ENCODE data around the gene EPG5.

The EPG5 gene

DNA sequence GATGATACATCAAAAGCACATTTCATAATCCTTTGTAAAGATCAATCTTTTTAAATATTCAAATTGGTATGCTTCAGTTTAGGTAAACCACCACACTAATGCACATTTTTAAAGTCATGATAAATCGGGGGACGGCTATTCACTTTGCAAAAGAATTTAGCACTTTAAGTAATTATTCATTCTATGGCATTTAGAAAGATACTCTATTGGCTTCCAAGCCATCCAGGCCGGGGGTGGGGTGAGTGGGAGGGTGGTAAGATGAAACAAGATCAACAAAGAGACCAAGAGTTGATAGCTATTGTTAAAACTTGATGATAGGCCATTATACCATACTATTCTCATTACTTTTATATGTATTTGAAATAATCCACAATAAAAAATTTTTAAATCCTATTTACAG is 41.0 kb downstream of the EPG5 start:
- DNase-seq = peak in 1 of 56 donors; percentile 1

- DNase-seq = no peak
Observed at GRCh38 chr18:45923138-45923537, 44.0 kb downstream of the EPG5 start.

GRCh38 chr18:45920367-45920766 is 46.8 kb downstream of the EPG5 start:
- DNase-seq = peak in 38 of 56 donors; percentile 1 to 76 (median 12)

DNA sequence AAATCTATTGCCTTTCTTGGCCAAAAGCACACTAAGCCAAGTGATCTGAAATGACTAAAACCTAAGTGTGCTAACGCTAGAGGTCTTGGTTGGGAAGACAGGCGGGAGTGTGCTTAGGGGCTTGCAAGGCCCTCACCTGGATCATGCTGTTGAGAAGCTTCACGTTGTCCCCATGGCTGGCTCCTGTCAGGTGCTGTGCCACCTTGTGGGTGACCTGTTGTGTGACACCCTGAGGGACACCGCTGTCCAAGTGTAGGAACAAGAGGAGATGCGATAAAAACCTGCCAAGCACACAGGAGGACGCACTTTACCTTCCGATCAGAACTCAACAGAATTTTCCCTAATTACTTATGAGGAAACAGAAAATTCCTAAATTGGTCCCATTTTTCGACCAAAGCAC is 50.8 kb downstream of the EPG5 start:
- no peak for DNase-seq

DNA sequence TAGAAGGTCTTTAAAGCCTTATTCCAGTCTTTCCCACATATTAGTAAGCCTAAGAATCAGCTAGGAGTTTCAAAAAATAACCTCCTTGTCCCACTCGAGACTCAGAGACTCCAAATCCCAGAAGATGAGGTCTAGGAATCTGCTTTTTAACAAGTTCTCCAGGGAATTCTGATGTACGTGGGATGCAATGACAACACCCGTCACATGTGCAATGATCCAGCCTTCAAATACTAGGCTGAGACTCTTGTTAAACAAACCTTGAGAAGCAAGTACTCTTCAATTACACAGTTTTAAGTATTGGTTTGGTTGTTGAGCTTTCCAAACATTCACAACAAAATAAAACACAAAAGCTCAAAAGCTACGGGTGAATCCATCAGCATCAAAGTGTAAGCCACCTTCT is 53.9 kb downstream of the EPG5 start:
- no peak for DNase-seq

DNA sequence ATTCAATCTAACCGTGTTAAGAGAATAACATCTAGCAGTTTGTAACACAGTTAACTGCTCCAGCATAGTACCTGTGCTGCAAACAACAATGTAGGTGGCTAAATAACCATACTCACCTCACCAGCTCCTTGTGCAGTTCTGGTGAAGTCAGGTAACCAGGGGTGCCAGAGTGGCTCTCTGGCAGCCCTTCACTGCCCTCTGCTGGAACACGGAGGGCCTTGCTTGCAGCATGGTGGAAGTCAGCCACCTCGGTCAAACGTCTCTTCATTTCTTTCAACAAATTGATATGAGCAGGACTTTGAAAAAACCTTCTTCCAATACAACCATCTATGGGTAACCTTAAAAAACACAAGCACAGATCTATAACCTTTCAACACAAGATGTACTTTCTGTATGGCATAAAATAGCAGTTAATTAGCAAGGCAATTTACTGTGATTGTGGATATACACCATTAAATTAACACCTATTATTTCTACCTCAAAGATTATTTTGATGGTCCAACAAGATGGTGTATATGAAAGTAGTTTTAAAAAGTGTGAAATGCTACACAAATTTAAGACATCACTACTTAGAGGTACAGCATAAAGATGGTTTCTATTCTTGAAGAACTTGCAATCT is 56.6 kb downstream of the EPG5 start:
- peak in 8 of 56 donors; percentile 0 to 13 (median 4) for DNase-seq

DNA sequence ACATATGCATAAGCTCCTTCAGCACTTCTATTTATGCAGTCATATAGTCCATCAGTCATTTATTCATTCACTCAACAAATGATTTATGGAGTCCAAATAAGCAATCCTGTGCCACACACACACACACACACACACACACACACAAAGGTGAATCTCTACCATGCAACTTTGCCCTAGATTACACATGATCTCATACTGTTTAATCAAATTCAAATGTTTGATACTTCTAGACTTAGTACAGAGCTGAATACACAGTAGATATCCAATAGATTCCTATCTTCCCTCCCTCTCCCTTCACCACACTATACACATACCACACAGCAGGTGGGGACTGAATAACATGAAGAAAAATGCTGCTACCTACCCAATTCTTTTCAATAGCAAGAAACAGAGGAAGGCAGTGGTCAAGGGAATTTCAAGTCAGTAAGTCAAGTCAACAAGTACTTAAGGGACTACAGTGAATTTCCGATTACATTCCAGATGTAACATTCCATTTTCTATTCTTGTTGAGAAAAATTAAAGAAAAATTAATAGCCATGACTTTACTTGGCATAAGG is 65.4 kb downstream of the EPG5 start:
- no peak for DNase-seq

DNA sequence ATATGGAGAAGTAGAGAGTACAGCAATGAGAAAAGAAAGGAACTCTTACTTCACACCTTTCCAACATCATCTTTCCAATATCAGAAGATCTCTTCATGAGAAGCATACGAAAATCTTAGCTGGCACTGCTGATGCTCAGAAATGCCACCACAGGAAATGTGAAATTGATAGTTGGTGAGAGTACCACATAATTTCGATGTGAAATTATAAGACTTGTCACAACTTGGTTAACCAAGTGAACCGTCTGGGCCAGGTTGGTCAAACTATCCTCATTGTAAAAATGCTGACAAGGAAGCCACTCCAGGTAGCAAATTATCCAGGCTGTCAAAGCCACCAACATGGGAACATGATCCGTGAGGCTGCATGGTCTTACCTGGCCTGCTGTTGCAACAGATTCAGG is 66.5 kb downstream of the EPG5 start:
- no peak for DNase-seq

DNA sequence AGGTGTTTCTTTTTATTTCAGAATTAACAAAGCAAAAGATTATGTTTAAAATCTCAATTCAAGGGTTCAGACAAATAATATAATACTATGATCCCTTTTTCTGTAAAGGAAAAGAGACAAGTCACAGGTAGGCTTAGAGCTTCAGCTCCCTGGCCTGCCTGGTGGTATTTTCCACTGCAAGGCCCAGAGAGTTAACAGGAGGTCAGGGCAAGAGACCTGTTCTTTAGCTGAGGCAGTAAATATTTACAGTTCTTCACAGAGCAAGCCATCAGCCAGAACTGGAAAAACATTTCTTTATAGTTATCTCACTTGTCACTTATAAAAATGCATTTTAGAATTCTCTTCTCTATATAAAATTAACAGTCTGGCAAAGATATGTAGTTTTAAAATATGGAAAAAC is 70.1 kb downstream of the EPG5 start:
- no peak for DNase-seq

GRCh38 chr18:45896452-45896851 is 70.7 kb downstream of the EPG5 start:
- DNase-seq = no peak

- DNase-seq = no peak
Observed at GRCh38 chr18:45895339-45895738, 71.8 kb downstream of the EPG5 start.

DNA sequence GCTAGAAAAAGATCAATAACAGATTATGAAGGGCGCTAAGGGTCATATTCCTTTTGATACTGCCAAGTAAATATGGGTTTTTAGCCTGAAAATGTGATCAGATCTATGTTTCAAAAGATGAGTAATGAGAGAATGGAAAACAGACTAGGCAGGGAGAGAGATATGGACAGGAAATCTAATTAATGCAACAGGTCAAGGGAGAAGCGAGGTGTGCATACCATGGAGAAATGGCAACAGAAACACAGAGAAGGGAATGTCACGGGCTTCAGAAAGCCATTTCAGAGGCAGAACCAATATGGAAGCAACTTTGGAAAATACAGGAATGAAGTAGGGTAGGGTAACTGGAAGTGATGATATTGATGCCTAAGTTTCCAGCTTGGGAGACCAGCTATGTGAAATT is 72.3 kb downstream of the EPG5 start:
- no peak for DNase-seq

DNA sequence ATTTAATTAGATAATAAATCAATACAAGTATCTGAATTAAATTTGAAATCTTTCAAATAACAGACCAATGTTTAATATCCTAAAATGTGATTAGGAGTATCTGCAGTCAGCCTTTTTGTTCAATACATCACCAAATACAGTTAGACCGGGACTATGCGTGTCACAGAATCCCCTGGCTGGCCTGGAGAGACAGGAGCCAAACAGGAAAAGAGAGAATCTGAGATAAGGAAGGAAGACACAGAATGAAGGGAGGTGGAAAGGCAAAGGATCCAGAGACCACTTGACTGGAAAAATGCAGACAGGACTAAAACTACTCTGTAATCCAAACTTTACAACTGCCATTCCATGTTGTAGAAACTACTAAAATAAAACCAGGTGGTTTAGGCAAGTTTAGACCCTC is 75.3 kb downstream of the EPG5 start:
- no peak for DNase-seq

DNA sequence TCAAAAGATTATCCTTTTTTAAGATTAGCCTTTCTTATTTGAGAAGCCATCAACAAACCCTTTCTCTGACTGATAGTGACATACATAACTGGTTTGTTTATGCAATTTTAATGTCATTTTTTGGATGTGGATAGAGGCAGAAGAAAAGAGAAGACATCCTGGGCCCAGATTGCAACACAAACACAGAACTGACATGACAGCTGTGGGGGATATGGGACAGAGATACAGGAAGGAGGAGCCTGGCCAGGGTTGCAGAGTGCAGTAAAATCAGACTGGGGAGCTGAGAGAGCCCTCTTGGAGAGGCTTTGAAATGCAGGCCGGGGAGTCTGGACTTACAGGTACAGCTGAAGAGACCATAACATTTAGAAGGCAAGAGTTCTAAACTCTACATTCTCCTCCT is 76.5 kb downstream of the EPG5 start:
- DNase-seq = no peak

DNA sequence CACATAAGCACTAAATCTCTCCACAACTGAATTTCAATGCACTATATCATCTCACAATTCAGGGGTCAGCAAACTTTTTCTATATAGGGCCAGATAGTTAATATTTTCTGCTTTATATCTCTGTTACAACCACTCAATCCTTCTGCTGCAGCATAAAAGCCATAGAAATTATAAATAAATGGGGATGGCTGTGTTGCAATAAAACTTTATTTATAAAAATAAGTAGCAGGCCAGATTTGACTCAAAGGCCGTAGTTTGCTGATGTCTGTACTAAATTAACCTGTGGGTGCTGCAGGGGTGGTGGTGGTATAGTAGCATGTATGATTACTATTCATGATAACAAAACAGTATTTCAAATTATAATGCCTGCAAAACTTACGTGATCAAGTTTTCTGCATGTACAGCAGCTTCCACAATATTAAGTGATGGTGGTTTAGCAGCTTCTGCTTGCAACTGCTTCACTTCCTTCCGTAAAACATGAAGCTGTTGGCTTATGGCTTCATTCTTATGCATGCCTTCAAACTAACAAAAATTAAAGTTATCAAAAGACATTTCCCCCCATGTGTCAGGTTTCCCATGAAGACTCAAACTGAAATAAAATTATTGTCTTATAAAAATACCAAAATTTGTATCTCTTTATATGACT is 77.6 kb downstream of the EPG5 start:
- DNase-seq = no peak

DNA sequence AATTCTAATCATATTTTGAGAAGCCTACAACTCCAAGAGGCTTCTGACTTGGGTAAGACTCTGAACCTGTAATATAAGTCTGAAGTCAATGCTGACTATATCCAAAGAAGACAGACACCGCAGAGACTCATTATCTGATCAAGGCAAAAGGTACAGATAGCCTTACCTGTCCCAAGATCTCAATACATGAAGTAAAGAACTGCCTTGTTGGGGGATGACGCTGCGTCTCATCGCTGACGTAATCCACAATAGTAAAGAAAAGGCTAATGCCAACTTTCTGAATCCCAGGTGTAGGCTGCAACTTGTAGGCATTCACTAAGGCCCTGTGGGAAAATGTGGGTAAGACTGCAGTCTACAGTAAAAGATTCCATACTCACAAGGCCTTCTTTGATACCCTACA is 79.5 kb downstream of the EPG5 start:
- DNase-seq = no peak

- no peak for DNase-seq
Observed at GRCh38 chr18:45880876-45881558, 86.1 kb downstream of the EPG5 start.

- DNase-seq = peak in 47 of 56 donors; percentile 2 to 71 (median 19)
Observed at GRCh38 chr18:45879681-45880655, 87.2 kb downstream of the EPG5 start.

DNA sequence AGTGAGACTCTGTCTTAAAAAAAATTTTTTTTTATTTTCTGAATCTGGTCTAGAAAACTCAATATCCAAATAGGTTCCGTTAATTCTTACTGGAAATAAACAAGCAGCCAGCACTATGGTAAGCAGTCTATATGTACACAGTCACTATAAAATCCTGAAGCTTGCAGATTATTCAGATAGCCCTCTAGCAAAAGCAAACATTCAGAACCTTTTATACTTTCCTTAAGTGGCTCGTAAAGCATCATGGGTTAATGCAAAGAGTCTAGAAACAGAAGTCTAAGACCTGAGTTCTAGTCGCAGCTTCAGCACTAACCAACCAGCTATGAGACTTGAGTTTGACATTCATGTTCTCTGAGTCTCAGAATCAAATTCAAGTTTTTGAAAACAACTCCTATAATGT is 89.7 kb downstream of the EPG5 start:
- DNase-seq = no peak

DNA sequence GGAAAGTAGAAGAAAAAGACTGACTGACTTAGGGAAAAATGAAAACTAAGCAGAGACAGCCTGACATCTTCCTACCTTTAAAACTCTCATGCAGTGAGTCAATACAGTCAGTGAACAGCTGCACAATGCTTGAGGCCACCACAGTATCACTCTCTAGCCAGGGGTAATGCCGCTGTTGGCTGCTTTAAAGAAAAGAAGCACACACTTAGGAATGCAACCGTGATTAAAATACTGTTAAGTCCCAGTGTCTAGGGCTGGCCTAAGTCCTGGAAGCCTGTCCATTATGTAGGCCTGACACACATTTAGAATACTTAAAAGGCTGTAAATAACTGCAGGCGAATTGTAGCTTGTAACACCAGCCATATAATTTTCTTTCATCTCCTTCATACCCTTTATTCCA is 91.0 kb downstream of the EPG5 start:
- DNase-seq = peak in 2 of 56 donors; percentile 1 to 3

DNA sequence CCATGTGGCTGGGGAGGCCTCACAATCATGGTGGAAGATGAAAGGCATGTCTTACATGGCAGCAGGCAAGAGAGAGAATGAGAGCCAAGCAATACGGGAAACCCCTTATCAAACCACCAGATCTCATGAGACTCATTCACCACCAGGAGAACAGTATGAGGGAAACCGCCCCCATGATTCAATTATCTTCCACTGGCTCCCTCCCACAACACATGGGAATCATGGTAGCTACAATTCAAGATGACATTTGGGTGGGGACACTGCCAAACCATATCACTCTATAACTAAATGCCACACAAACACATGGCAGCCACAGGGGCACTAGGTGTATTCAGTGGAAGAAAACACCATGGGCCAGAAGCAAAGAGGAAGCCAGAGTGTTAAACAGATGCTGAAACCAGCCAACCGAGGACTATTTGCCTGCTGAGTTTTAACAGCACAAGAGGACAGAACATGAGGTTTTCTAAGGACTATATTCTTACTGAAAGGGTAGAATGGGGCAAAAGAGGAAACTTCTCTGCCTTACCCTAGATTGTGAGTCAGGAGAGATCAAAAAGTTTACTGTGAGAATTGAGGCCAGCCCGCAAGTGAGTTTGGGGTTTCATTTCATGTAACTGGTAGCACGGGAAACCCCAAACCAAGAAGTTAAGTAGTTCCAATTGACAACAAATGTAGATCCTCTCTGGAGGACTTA is 92.5 kb downstream of the EPG5 start:
- no peak for DNase-seq
